Astrocyte of the spinal cord (primary cell): ENCODE measurements around the gene KIF15.
"Not testable (repeated sequence)": the region's sequence is repeated elsewhere in the genome, so short reads cannot be mapped to it uniquely, and the experiment has no call there.

Experiments used
- DNase-seq: peaks from one replicate; pipeline ENCODE4 v3.0.0; 2011; ENCODE audit warnings: low read depth, low spot score
- H3K4me3 ChIP-seq: 2 replicates; pipeline ENCODE4 v1.5.1; 2011; ENCODE audit warnings: low read depth, mild to moderate bottlenecking, low read length, moderate library complexity
- in situ Hi-C: cut with HindIII; loops from 2 replicates; pipeline ENCODE4 v1.10.0; 2017; ENCODE audit warnings: low sequenced_read_pairs
- TF ChIP-seq, protein P1 (sequence below): IDR thresholded peaks from 2 replicates; pipeline ENCODE4 v1.5.1; 2012; ENCODE audit warnings: low read depth, mild to moderate bottlenecking, low read length, inconsistent platforms

KIF15 gene

DNA sequence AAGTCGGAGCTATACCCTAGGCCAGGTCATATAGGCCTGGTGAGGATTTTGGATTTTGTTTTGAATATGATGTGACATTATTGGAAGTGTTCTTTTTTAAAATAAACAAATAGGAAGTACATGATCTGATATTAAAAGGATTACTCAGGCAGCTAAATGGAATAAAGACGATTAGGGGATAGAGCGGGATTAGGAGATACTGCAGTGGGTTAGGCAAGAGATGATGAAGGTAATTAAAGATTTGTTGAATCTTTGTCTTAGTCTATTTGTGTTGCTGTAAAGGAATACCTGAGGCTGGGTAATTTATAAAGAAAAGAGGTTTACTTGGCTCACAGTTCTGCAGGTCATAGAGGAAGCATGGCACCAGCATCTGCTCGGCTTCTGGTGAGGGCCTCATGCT, 21.3 kb downstream of the KIF15 start:
- no peak overlapping the region for H3K4me3 ChIP-seq
- no peak for DNase-seq
- in situ Hi-C loops: no loop called here
- TF ChIP-seq, protein P1, sequence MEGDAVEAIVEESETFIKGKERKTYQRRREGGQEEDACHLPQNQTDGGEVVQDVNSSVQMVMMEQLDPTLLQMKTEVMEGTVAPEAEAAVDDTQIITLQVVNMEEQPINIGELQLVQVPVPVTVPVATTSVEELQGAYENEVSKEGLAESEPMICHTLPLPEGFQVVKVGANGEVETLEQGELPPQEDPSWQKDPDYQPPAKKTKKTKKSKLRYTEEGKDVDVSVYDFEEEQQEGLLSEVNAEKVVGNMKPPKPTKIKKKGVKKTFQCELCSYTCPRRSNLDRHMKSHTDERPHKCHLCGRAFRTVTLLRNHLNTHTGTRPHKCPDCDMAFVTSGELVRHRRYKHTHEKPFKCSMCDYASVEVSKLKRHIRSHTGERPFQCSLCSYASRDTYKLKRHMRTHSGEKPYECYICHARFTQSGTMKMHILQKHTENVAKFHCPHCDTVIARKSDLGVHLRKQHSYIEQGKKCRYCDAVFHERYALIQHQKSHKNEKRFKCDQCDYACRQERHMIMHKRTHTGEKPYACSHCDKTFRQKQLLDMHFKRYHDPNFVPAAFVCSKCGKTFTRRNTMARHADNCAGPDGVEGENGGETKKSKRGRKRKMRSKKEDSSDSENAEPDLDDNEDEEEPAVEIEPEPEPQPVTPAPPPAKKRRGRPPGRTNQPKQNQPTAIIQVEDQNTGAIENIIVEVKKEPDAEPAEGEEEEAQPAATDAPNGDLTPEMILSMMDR: no peak

DNA sequence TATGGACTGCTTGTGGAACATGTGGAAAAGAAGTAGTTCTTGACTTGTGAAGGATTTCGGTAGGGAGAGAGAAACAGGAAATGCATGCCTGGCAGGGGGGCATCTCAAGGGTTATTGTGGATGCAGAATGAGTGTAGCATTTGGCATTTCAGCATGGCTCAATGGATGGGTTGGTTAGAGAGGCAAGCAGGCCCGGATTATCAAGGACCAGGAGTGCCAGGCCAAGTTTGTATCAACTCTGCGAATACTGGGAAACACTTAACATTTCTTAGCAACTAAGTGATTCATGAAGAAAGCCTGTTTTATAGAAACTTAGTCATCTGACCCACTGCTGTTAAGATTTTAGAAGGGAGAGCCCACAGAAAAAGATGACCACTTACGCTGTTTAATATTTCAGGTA, 33.6 kb downstream of the KIF15 start:
- TF ChIP-seq, protein P1: no peak
- H3K4me3 ChIP-seq: no peak overlapping the region
- in situ Hi-C loops: no loop called here
- DNase-seq: peak; percentile 34

- H3K4me3 ChIP-seq: no peak overlapping the region
- TF ChIP-seq, protein P1: no peak
- no peak for DNase-seq
- in situ Hi-C loops: no loop called here
These were observed 40.4 kb downstream of the KIF15 start for GRCh38 chr3:44802011-44802410.

GRCh38 chr3:44803298-44803697, 41.7 kb downstream of the KIF15 start:
- TF ChIP-seq, protein P1: no peak
- no peak overlapping the region for H3K4me3 ChIP-seq
- no peak for DNase-seq
- in situ Hi-C loops: no loop called here

DNA sequence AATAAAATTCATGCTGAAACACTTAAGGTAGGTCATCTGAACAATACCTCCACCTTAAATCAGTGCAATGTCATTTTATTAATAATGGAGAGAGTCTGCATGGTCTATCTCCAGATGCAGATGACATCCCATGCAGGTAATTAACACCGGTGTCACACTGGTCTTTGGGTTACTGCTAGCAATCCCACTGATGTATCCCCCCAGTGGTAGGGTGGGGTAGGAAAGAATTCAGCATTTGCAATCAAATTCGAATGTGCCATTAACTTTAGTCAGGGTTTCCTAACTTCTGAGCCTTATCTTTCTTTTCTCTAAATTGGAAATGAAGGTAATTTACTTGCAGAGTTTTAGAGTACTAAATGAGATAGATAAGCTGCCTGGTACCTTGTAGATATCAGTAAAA, 44.4 kb downstream of the KIF15 start:
- H3K4me3 ChIP-seq: no peak overlapping the region
- DNase-seq: no peak
- in situ Hi-C loops: no loop called here
- TF ChIP-seq, protein P1: no peak

DNA sequence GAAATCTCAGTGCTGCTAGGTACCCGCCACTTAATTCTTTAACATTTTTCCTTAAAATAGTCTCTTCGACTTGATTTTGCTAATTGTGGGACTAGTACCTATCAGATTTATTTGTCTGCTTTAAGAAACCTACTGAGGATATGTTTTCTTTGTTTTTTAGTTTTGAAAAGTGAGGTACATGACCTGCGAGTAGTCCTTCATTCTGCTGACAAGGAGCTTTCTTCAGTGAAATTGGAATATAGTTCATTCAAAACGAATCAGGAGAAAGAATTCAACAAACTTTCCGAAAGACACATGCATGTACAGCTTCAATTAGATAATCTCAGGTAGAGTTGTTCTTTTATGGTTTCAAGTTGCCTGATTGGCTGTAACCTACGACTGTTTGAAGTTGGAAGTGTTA, 53.2 kb downstream of the KIF15 start:
- no peak overlapping the region for H3K4me3 ChIP-seq
- in situ Hi-C loops: no loop called here
- no peak for DNase-seq
- TF ChIP-seq, protein P1: no peak

GRCh38 chr3:44816334-44816733, 54.7 kb downstream of the KIF15 start:
- H3K4me3 ChIP-seq, DNase-seq, in situ Hi-C loops: not testable (repeated sequence)

DNA sequence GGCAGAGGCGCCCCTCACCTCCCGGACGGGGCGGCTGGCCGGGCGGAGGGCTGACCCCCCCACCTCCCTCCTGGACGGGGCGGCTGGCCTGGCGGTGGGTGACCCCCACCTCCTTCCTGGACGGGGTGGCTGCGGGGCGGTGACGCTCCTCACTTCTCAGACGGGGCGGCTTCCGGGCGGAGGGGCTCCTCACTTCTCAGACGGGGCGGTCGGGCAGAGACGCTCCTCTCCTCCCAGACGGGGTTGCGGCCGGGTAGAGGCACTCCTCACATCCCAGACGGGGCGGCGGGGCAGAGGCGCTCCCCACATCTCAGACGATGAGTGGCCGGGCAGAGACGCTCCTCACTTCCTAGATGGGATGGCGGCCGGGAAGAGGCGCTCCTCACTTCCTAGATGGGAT, 59.6 kb downstream of the KIF15 start:
- in situ Hi-C loops, DNase-seq, H3K4me3 ChIP-seq: not testable (repeated sequence)
